VCaP (cell line): Measurements from ENCODE around the gene HCRTR1.

ENCODE experiments used
- H3K27ac ChIP-seq: fragments of 450-650 bp; 2 replicates; pipeline ENCODE4 v1.5.1; 2017
- TF ChIP-seq, protein P1 (sequence below): fragments of 450-650 bp; conservative IDR thresholded peaks from 2 replicates; pipeline ENCODE4 v1.5.1; 2017; ENCODE audit warnings: mild to moderate bottlenecking, moderate library complexity

Gene HCRTR1

DNA sequence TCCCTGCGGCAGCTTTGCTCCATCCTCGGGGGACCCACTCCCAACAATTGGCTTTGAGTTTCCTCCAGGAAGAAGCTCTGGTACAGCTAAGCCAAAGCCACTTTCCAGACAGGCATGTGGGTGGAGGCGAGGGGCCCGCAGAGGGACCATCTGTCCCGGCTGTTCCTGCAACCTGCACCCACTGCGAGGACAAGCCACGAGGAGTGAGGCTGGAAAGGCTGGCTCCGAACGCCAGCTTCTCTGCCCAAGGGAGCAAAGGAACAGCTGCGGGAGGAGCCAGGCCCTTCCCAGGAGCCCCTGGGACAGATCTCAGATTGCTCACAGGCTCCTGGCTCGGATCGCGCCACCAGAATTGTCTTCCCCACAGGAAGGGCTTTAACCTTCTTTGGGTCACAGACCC, 55.5 kb downstream of the HCRTR1 start:
- TF ChIP-seq, protein P1, sequence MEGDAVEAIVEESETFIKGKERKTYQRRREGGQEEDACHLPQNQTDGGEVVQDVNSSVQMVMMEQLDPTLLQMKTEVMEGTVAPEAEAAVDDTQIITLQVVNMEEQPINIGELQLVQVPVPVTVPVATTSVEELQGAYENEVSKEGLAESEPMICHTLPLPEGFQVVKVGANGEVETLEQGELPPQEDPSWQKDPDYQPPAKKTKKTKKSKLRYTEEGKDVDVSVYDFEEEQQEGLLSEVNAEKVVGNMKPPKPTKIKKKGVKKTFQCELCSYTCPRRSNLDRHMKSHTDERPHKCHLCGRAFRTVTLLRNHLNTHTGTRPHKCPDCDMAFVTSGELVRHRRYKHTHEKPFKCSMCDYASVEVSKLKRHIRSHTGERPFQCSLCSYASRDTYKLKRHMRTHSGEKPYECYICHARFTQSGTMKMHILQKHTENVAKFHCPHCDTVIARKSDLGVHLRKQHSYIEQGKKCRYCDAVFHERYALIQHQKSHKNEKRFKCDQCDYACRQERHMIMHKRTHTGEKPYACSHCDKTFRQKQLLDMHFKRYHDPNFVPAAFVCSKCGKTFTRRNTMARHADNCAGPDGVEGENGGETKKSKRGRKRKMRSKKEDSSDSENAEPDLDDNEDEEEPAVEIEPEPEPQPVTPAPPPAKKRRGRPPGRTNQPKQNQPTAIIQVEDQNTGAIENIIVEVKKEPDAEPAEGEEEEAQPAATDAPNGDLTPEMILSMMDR, result no peak
- no peak overlapping the region for H3K27ac ChIP-seq

DNA sequence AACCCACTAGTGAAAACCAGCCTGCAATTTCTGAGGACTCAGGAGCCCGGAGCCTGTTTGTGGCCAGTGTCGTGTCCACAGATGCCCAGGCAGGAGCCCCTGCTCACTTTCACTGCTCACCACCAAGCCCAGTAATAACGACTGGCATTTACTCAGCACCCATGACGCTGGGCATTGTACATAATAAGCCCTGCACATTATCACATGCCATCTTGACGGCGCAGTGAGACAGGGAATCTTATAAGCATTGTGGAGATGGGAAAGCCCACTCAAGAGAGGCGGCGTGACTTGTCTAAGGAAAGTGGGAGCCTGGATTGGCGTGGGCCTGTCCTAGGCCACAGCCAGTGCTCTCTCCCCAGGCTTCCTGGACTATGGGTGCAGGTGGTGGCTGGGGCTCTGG, 55.9 kb downstream of the HCRTR1 start:
- no peak overlapping the region for H3K27ac ChIP-seq
- TF ChIP-seq, protein P1, result no peak

DNA sequence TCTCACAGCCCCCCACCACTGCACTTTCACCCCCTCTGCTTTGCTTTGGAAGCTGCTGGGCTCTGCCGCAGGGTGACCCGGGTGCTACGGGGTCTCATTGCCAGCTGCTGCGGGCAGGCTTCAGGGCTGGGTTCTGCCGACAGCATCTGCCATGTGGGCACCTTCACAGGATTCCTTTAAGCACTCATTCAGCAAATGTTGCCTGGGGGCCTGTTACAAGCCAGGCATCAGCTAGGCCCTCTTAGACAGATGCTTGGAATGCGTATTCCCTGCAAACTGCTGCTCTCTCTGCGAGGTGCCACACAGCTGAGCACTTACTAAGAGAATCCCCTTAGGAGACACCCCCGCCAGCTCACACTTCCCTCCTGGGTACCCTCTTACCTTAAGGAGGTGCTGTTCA, 57.1 kb downstream of the HCRTR1 start:
- H3K27ac ChIP-seq, result no peak overlapping the region
- TF ChIP-seq, protein P1, result no peak

DNA sequence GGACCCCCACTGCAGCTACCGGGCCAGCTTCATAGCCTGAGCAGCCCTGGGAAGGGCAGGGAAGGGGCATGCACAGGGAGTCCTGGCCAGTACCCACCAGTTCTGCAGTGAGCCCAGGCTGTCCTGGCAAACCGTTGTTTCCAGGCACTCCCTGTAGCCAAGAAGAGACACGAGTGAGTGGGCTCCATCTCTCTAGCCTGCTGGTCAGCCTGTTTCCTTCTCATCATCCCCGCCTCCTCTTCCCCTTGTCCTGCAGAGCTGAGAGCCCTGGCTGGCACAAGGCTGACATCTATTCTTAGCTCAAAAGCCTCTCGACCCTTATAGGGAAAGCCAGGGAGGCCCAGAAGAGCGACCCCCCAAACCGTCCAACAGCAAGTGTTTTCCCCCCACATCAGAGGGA, 57.7 kb downstream of the HCRTR1 start:
- TF ChIP-seq, protein P1, result no peak

DNA sequence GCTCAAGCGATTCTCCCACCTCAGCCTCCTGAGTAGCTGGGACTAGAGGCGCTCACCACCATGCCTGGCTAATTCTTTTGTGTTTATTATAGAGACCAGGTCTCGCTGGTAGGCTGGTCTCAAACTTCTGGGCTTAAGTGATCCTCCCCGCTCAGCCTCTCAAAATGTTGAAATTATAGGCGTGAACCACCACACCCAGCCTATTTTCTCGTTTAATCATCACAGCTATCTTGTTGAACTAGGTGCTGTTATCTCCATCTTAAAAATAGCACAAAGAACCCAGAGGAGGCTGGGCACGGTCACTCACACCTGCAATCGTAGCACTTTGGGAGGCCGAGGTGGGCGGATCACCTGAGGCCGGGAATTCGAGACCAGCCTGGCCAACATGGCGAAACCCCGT, 58.3 kb downstream of the HCRTR1 start:
- TF ChIP-seq, protein P1, result no peak
- H3K27ac ChIP-seq, result no peak overlapping the region

More for the DNA sequence above, 57.7 kb downstream of the HCRTR1 start:
- H3K27ac ChIP-seq, result no peak overlapping the region
